NCI-H2081 (cell line): Measurements from ENCODE around the gene CPSF4.
A peak's percentile ranks its signal among the peaks of the same experiment; 100 is the strongest.

Experiments
- DNase-seq, 2 experiments: peaks; one replicate each; lab custom pipeline; 2025; lab: John Stamatoyannopoulos, UW

Gene CPSF4

GRCh38 chr7:99438573-99439480, at the start of gene CPSF4, which contains the start of gene PTCD1:
Gene CPSF4, plus strand, starts transcription at chr7:99438943. Its CDS starts 140 bp downstream, at chr7:99439083.
Gene PTCD1, minus strand, starts transcription at chr7:99438798. Its CDS starts 3,556 bp downstream, at chr7:99435242.
- peak; percentile 96 to 97 for DNase-seq

DNA sequence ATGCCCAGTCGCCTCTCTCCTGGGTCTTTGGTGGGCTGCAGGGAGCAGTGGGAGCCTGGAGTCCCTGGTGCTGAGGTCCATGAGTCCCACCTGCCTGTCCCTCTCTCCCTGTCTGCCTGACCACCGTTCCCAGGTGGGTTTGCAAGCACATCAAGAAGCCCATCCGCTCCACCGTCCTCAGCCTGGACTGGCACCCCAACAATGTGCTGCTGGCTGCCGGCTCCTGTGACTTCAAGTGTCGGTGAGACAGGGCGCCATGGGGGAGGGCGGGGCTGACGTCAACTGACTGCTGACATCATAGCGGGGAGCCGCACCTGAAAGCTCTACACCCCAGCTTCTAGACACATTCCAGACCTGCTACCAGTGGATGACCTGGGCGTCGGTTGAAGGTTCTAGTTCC, 49.0 kb upstream of the CPSF4 start:
- DNase-seq: no peak

- DNase-seq: no peak
These were observed 47.7 kb upstream of the CPSF4 start for GRCh38 chr7:99390941-99391602.

GRCh38 chr7:99392046-99392445, 46.7 kb upstream of the CPSF4 start:
- DNase-seq: peak in 1 of 2 experiments; percentile 26

- DNase-seq: peak; percentile 81 to 88
These were observed 45.9 kb upstream of the CPSF4 start for GRCh38 chr7:99392659-99393354.

DNA sequence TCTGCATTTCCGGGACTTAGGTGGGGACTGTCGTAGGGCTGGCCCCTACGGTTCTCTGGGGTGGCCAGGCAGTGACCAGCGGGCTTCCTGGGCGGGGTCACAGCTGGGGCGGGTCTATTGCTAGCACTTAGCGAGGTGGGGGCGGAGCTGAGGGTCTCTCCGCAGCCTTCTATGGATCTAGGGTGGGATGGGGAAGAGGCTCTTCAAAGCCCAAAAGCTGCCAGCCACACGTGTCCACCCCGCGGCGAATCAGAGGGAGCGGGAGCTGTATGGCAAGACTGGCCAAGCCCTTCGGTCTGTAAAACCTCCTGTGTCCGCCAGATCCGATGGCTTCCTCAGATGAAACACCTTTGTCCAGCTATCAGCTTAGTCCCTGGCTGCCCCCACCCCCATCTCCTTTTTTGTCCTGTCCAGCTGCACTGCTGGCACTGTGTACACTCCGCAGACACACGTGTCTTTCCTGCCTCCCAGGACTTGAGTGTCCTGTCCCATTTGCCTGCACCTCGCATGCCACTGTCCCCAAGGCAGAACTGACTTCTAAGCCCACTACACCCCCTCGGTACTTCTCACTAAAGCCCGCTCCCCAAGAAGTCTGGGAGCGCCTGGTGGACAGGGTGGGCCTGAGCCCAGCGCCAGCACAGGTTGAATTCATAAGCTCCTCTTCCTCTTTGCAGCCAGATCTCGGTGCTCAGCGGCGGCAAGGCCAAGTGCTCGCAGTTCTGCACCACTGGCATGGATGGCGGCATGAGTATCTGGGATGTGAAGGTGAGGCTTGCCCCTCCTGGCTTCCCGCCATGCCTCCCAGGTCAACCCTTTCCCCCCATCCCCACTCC, 45.2 kb upstream of the CPSF4 start:
- DNase-seq: peak; percentile 43 to 75

DNA sequence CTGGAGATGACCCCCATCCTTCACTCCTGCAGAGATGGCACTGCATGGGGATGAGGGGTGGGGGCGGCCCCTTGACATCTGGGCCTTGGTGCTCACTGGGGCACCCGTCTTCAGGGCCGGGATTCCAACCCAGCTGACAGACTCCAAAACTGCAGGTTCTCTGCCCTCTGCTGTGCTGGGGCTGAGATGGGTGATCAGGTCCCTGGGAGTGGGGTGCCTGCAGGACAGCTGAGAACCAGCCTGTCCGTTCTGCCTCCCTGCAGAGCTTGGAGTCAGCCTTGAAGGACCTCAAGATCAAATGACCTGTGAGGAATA, 44.6 kb upstream of the CPSF4 start:
- no peak for DNase-seq

GRCh38 chr7:99395616-99396327, 43.0 kb upstream of the CPSF4 start:
- DNase-seq: no peak

GRCh38 chr7:99396418-99397296, 42.1 kb upstream of the CPSF4 start:
- DNase-seq: no peak

DNA sequence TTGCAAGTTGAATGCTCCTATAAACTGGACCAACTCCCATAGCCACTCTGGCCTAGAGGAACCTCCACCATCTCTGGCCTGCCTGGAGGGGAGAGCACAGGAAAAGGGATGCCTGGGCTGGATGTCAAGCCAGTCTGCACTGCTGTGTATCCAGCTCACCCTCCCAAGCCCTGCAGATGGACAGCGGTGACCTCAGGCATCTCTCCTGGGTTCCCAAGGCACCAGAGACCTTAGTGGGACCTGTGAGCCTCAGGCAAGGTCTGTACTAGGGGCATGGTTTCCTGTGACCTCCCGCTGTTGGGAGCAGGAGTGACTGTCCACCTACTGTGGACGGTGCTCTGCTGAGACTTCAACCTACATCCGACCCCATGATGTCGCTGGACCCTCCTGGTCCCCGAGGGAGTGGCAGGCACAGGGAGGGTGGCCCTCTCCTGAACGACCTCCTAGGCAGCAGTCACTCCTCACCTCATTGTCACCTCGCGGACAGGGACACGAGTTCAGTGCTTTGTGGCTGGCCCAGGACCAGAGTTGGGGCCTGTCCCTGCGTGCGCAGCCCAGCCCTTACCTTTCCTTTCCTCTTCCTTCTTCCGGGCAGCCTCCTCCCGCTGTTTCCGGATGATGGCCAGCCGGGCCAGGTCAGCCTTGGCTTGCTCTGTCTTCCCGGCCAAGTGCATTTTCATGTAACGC, 41.3 kb upstream of the CPSF4 start:
- no peak for DNase-seq

DNA sequence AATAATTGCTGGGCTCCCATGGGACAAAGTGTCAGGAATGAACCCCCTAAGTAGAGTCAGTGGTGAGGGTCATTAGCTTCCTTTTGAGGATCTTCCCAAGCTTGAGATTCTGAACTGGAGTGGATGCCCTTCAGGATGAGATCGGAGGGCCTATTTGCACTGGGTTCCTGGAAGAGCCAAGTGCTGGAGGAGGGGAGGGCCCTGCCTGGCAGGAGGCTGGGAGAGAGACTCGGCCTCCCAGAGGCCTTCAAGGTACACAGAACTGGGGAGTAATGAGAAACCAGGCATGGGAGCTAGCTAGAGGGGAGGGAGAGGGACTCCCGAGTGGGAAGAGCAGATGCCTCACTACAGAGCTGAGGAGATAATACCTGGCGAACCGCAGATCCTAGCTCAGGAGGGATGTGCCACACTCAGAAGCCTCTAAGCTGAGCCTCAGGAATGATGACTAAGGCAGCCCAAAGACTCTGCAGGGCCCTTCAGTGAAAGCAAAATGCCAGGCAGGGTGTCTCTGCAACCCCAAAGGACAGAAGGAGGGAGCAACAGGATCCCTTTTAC, 39.8 kb upstream of the CPSF4 start:
- DNase-seq: no peak

- no peak for DNase-seq
These were observed 39.1 kb upstream of the CPSF4 start for GRCh38 chr7:99399597-99399996.

DNA sequence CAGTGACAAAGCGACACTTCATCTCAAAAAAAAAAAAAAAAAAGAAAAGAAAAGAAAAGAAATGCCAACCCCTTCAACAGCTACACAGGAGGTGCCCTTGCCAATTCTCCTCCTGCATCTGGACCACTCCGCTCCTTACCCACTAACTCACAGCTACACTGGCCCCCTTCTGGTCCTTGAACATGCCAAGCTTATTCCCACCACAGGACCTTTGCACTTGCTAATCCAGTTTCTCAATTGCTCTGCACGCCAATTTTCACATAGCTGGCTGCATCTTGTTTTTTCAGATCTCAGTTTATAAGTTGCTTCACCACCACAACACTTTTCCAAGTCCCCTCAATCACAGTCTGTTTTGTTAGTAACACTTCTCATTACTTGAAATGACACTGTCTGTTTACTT, 35.9 kb upstream of the CPSF4 start:
- DNase-seq: no peak

- DNase-seq: no peak
These were observed 35.0 kb upstream of the CPSF4 start for GRCh38 chr7:99403764-99404163.

GRCh38 chr7:99404235-99404976, 34.3 kb upstream of the CPSF4 start:
- no peak for DNase-seq

DNA sequence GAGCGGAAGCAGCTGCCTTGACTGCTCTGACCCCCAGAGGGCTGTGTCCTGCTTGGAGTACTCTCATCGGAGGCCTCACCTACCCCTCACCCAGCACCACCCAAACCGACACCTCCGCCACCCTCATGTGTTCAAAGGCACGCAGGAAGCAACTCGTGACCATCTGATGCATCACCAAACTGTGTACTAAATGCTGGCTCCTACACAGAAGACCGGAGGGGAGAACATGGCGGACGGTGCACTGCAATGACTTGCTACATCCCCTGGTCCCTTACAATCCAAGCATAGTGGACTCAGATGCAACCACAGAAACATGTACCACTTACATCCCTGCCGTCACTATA, 33.8 kb upstream of the CPSF4 start:
- no peak for DNase-seq

DNA sequence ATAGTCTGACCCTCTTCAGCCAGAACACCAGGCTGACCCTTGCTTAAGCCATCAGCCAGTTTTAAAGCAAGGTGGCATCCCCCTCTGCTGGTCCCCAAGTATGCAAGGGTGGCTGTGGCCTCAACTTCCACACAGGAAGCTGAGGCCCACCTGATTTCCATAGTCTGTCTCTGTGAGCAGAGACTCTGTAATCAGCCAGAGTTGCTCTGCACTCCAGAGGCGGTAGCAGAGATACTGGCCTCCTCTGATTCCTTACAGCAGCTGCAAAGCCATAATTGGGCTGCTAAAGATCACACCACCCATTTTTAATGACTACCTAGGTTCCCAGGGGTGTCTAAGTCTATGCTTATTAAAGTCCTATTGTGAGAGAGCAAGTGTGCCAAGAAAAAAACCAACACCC, 32.2 kb upstream of the CPSF4 start:
- DNase-seq: peak; percentile 71 to 90

- DNase-seq: peak; percentile 40 to 70
These were observed 30.8 kb upstream of the CPSF4 start for GRCh38 chr7:99407872-99408378.
